GM19397 (cell line): ENCODE data around the gene IFNG.

ENCODE experiments used
- ATAC-seq: cut with Tn5 transposase; IDR thresholded peaks from one replicate; pipeline ENCODE4 v1.9.1; 2021; ENCODE audit warnings: mild to moderate bottlenecking, moderate library complexity; ENCODE audit not compliant: unreplicated experiment

The IFNG gene

DNA sequence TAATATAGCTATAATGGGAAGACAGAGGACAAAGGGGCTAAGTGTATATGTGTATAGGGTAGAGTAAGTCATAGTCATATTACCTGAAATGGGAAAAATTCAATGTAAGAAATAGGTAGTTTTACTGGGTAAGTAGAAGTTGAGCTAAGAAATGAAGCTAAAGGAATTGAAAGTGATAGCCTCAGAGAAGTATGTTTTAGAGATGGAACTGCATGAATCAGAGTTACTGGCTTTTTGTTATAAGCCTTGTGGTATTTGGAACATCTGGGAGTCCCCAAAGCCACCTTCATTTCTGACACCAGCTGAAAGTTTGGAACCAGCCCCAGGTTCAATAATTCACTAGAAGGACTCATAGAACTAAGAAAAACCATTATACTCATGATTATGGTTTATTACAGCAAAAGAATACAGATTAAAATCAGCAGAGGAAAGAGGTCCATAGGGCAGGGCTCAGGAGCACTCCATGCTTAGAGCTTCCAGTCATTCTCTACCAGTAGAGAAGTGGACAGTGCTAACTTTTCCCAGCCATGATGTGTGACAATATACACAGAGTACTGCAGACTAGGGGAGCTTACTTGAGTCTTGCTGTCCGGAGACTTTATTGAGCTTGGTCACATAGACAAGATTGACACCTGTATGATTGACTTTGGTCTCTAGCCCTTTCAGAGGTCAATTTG lies 9.8 kb upstream of the IFNG start:
- no peak for ATAC-seq

GRCh38 chr12:68166317-68166831 lies 6.8 kb upstream of the IFNG start:
- ATAC-seq, result no peak

DNA sequence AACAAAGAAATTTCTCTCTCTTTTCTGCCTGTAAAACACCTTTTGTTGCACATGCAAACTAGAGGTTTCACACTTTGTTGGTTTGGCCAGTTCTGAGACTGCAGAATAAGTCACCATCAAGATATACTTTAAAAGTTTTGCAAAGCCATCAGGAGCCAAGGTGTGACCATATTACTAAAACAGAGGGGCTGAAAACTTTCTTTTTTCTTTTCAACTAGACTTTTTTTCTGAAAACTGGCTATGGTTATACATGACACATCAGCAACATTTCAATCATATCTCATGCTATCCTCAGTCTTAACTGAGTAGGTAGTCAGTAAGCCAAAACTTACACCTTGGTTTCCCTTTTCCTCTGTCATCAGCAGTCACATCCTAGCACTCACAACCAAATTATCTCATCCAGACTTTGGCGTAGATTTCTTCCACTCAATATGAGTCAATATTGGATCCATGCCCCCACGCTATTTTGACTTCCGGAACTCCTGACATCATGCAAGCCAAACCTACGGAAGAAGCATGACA lies 4.1 kb upstream of the IFNG start:
- peak; percentile 52 for ATAC-seq

- no peak for ATAC-seq
Observed at GRCh38 chr12:68162374-68162773, 2.8 kb upstream of the IFNG start.

GRCh38 chr12:68158432-68158831 lies 1.1 kb downstream of the IFNG start:
- ATAC-seq, result no peak

GRCh38 chr12:68157380-68157779 lies 2.2 kb downstream of the IFNG start:
- ATAC-seq, result no peak

DNA sequence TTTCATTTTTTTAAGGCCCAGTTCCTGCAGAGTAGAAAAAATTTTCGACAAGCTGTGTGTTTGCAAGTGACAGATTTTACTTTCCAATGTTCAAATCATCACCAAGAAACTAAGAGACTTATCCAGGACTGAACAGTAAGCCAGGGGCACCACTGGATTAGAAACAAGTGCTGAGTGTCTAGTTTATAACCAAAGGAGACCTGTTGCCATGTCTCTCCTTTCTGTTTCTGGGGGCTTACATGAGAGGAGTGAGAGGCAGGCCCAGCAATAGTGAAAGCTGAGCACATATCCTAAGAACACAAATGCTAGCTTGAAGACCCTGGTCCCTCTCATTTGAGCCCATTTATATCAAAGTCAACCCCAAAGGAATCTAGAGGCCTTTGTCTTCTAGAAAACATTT lies 2.9 kb downstream of the IFNG start:
- ATAC-seq, result no peak

DNA sequence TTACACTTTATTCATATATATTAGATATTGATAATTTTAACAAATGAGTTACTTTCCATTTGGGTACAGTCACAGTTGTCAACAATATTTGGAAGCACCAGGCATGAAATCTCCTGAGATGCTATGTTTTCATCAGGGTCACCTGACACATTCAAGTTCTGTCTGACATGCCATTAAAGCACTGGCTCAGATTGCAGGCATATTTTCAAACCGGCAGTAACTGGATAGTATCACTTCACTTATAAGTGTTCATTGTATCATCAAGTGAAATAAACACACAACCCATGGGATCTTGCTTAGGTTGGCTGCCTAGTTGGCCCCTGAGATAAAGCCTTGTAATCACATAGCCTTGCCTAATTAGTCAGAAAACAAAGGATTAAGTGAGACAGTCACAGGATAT lies 4.8 kb downstream of the IFNG start:
- ATAC-seq, result no peak

DNA sequence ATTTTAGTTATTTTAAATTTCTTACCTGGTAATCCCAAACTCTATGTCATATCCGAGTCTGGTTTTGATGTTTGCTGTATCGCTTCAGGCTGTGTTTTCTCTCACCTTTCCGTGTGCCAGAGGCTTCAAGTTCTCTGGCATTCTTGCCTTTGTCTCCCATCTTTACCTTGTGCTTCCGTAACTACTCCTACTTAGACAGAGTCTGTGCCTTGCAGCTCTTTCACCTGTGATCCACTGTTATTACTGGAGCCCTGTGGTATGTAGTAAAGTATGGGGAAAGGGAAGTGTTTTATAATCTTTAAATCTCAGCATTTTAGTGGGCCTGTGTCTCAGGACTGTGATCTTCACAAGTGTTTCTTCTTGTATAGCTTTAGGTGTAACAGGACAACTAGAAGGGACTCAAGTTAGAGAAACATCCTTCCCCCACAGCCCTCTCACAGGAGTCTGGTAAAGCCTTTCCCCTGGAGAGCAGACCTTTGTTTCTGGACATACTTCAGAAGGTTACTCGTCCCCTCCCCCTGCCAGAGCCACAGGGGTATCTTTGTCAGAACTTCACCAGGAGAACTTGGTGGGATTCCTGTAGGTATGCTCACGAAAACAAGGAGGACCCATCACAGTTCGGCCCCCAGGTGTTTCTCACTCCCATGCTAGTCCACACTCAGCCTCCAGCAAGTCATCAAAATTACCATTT lies 11.1 kb downstream of the IFNG start:
- ATAC-seq, result no peak

DNA sequence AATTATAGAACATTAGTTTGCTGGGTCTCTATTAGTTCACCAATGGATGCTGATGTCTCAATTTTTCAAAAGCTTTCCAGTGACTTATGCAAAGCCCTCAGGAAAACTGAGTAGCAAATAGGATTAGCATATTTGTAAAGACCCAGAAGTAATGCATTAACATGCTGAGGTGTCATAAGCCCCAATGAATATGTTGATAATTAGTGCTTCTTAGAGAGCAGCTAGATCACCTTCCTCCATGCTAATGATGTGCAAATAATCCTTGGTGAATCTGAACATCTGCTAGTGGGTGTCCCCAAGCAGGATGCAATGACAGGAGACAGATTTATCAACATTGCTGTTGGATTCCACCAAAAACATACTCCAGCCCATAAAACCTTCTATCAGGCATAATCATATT lies 19.0 kb downstream of the IFNG start:
- no peak for ATAC-seq

DNA sequence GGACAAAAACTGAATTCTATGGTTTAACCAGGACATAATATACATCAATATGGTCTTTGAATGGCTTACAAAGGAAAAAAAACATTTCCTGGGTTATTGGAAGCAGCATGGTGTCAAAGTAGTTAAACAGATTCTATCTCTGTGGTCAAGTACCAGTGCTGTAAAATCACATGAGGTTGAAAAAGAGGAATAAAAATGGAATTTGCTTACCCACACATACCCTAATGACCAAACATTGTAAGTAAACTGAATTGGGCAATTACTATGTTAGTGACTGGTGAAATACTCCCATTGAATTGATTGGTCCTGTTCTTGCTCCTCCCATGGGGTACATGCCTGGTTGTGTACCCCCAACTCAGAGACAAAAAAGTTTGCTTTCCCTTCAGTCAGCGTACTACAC lies 19.6 kb downstream of the IFNG start:
- no peak for ATAC-seq

- no peak for ATAC-seq
Observed at GRCh38 chr12:68139001-68139400, 20.5 kb downstream of the IFNG start.

GRCh38 chr12:68138480-68138879 lies 21.1 kb downstream of the IFNG start:
- no peak for ATAC-seq

- no peak for ATAC-seq
Observed at GRCh38 chr12:68137335-68137830, 22.2 kb downstream of the IFNG start.

DNA sequence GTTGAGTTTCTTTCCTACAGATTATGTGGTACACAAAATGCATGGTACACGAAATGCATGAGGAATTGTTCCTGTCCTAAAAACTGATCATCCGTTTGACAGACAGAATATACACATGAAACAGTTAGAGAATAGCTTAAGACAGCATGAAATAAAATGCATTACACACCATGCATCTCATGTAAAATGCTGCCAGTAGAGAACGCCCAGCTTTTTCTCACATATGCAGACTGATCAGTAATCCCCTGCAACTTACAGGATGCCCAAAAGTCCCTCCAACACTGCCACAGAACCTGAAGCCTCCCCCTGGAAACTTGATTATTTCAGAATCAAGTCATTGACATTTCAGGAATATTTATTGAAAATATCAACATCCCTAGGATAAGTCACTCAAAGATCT lies 24.0 kb downstream of the IFNG start:
- no peak for ATAC-seq

DNA sequence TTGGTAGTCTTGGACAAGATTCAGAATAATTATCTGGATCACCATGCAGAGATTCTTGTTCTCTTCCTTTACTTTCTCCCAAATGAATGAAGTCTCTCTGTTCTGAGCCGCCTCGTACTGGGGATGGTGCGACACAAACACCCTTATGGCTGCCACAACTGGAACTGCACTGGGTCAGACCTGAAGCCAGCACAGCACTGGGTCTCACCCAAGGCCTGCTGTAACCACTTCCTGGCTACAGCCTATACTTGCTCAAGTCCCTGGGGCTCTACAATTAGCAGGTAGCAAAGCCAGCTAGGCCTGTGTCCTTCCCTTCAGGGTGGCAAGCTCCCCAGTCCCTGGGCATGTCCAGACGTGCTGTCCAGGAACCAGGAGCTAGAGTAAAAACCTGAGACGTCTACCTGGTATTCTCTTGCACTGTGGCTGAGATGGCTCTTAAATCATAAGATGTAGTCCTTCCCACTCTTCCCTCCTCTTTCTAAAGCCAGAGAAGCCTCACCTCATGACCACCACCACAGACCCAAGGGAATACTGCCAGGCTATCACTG lies 27.6 kb downstream of the IFNG start:
- ATAC-seq, result no peak

- ATAC-seq, result no peak
Observed at GRCh38 chr12:68129979-68130378, 29.6 kb downstream of the IFNG start.

GRCh38 chr12:68122236-68122920 lies 37.2 kb downstream of the IFNG start:
- no peak for ATAC-seq

GRCh38 chr12:68121143-68121542 lies 38.4 kb downstream of the IFNG start:
- no peak for ATAC-seq

- ATAC-seq, result peak; percentile 91
Observed at GRCh38 chr12:68119724-68120211, 39.8 kb downstream of the IFNG start.

- ATAC-seq, result peak; percentile 47
Observed at GRCh38 chr12:68119250-68119649, 40.3 kb downstream of the IFNG start.
